Measurements from ENCODE around the gene ADRM1.

DNA sequence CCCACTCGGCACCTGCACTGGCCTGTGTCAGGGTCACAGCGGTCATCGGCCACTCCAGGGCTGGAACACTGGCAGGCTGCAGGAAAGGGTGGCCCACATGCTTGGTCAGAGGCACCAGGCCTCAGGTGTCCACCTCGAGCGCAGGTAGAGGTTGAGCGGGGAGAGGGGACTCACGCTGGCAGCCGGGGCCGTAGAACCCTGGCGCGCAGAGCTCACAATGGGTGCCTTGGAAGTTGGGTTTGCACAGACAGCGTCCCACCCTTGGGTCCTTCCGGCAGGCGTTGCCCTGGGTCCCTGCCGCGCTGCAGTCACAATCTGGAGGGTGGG, 35.5 kb downstream of the ADRM1 start:
- TF ChIP-seq EZH2phosphoT487 (conservative IDR thresholded peaks at IDR 0.05; ENCODE audit: low read length) = no peak
- TF ChIP-seq, protein P1, sequence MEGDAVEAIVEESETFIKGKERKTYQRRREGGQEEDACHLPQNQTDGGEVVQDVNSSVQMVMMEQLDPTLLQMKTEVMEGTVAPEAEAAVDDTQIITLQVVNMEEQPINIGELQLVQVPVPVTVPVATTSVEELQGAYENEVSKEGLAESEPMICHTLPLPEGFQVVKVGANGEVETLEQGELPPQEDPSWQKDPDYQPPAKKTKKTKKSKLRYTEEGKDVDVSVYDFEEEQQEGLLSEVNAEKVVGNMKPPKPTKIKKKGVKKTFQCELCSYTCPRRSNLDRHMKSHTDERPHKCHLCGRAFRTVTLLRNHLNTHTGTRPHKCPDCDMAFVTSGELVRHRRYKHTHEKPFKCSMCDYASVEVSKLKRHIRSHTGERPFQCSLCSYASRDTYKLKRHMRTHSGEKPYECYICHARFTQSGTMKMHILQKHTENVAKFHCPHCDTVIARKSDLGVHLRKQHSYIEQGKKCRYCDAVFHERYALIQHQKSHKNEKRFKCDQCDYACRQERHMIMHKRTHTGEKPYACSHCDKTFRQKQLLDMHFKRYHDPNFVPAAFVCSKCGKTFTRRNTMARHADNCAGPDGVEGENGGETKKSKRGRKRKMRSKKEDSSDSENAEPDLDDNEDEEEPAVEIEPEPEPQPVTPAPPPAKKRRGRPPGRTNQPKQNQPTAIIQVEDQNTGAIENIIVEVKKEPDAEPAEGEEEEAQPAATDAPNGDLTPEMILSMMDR (IDR thresholded peaks at IDR 0.05; ENCODE audit: insufficient read depth, low read length, poor library complexity, severe bottlenecking) = no peak

All from SU-DHL-6 (cell line).